ENCODE measurements around the gene ROBO4. TPM values are rescaled to one million over a fixed set of nuclear protein-coding genes. Genes with fewer than 3 reads are reported as not detected.
A peak's percentile ranks its signal among the peaks of the same experiment; 100 is the strongest.

ROBO4 gene
- total and polyA plus RNA-seq, 2 of the 13 experiments (the other 11 are each of a cell fraction or from before 2014, with no cell fraction given) = 0.07 to 1.1 TPM

- Histone ChIP-seq H3K4me1 (ENCODE audit: insufficient read depth, low read length) (peaks cover 62% of the 10 kb centered on the region), H3K4me3 (replicated peaks in 1 of 3; ENCODE audit: insufficient read depth in 1 of 3, low read depth in 2 of 3, low read length in 3 of 3) (peak overlapping the region in 1 of 3 experiments; percentile 34; a peak in 1 of 6 replicates), H3K4me2 (ENCODE audit: low read depth, low read length) (peak overlapping the region; percentile 67; the same call in 1 of the 2 replicates), H3K27ac (ENCODE audit: extremely low read length, insufficient read depth, low read length) (no peak overlapping the region), H3K79me2 (ENCODE audit: insufficient read depth, low read length) (no peaks in the 10 kb centered on the region), H3K9ac (ENCODE audit: insufficient read depth, low read depth, low read length) (no peak overlapping the region), H2AFZ (ENCODE audit: low read length) (no peak overlapping the region), H3K9me3 (ENCODE audit: low read length) (no peaks in the 10 kb centered on the region), H3K27me3 (ENCODE audit: control insufficient read depth in 1 of 2, insufficient read depth in 2 of 2, low read length in 2 of 2) (peaks cover 0 to 49% of the 10 kb centered on the region in 2 experiments; a peak in 4 of 5 replicates), H3K36me3 (replicated peaks in 1 of 2; ENCODE audit: control insufficient read depth in 1 of 2, insufficient read depth in 2 of 2, low read length in 2 of 2) (no peaks in the 10 kb centered on the region), H4K20me1 (ENCODE audit: insufficient read depth, low read length) (no peaks in the 10 kb centered on the region)
- FAIRE-seq (no peak), ATAC-seq (no peak; the same call in 2 of the 3 replicates), DNase-seq (ENCODE audit: low spot score) (no peak)
- TF ChIP-seq HOXA7 (CRISPR knock-in tag; IDR thresholded peaks at IDR 0.05) (no peak), ZNF687 (CRISPR knock-in tag; IDR thresholded peaks at IDR 0.05) (peak; percentile 37; the same call in 1 of the 2 replicates)
- 51% methylated on average over 8 of the region's 20 CpGs for WGBS (ENCODE audit: low lambda C conversion rate)
- in situ Hi-C loops (cut with HindIII; ENCODE audit: extremely low pct_ligation_motif_present, low pct_unique_long_range_greater_than_20kb) (no loop called here), intact Hi-C loops (cut with micrococcal nuclease; ENCODE audit: unreplicated experiment) (no loop called here)
- ChIA-PET POLR2A (no interaction called here), CTCF (ENCODE audit: low intra/inter-chr PET ratio, low total read pairs) (no interaction called here)
- BruUV-seq (replicated peaks) = no TSS peak
Observed at GRCh38 chr11:124895471-124895971, 2.1 kb downstream of the ROBO4 start.

All from HepG2 (cell line).